ENCODE data around the gene SLC15A1.
A peak's percentile ranks its signal among the peaks of the same experiment; 100 is the strongest.

The SLC15A1 gene

GRCh38 chr13:98668155-98668554 lies 84.3 kb downstream of the SLC15A1 start:
- H3K79me2 ChIP-seq (ENCODE audit: control insufficient read depth, insufficient read depth, low read length), result no peaks in the 10 kb centered on the region
- no peak overlapping the region for H3K4me3 ChIP-seq (ENCODE audit: low read length)

GRCh38 chr13:98665638-98665995 lies 86.9 kb downstream of the SLC15A1 start:
- H3K18ac ChIP-seq (ENCODE audit: low read length), result no peak overlapping the region
- H2BK120ac ChIP-seq (ENCODE audit: low read depth, low read length), result no peak overlapping the region
- H3K4ac ChIP-seq (ENCODE audit: low read depth, low read length), result no peak overlapping the region
- no peak overlapping the region for H4K5ac ChIP-seq (ENCODE audit: low read length)
- no peaks in the 10 kb centered on the region for H3K27me3 ChIP-seq (ENCODE audit: insufficient read depth, low read length, poor library complexity)
- no peak overlapping the region for H4K8ac ChIP-seq (ENCODE audit: low read depth, low read length)
- no peak overlapping the region for H2AK5ac ChIP-seq (ENCODE audit: low read length)
- DNase-seq, result no peak
- H3K27ac ChIP-seq (ENCODE audit: low read depth, low read length), result no peak overlapping the region
- no peaks in the 10 kb centered on the region for H3K4me1 ChIP-seq (ENCODE audit: control insufficient read depth, low read depth, low read length)
- no peaks in the 10 kb centered on the region for H3K36me3 ChIP-seq (ENCODE audit: control insufficient read depth, insufficient read depth, low read length)
- H2BK15ac ChIP-seq (replicated peaks; ENCODE audit: low read depth), result no peak overlapping the region
- no peak overlapping the region for H3K4me2 ChIP-seq (ENCODE audit: low read length)
- H2BK5ac ChIP-seq (ENCODE audit: low read length), result no peak overlapping the region
- no peaks in the 10 kb centered on the region for H3K79me1 ChIP-seq (ENCODE audit: low read length)
- H3K23ac ChIP-seq (ENCODE audit: low read length), result no peak overlapping the region
- H3K9ac ChIP-seq (ENCODE audit: low read length), result no peak overlapping the region
- no peaks in the 10 kb centered on the region for H3K79me2 ChIP-seq (ENCODE audit: control insufficient read depth, insufficient read depth, low read length)
- no peak overlapping the region for H3K4me3 ChIP-seq (ENCODE audit: low read length)
- H3K56ac ChIP-seq (ENCODE audit: low read length), result no peak overlapping the region

More at GRCh38 chr13:98668155-98668554, 84.3 kb downstream of the SLC15A1 start:
- no peak for DNase-seq
- H3K4ac ChIP-seq (ENCODE audit: low read depth, low read length), result no peak overlapping the region
- no CpG with 5 or more reads among the region's 4 CpGs for WGBS (ENCODE audit: extremely low coverage, insufficient coverage, low lambda C conversion rate)
- no peak overlapping the region for H4K5ac ChIP-seq (ENCODE audit: low read length)
- no peak overlapping the region for H2BK120ac ChIP-seq (ENCODE audit: low read depth, low read length)
- H2AK5ac ChIP-seq (ENCODE audit: low read length), result no peak overlapping the region
- H3K18ac ChIP-seq (ENCODE audit: low read length), result no peak overlapping the region
- H3K4me1 ChIP-seq (ENCODE audit: control insufficient read depth, low read depth, low read length), result no peaks in the 10 kb centered on the region
- H3K27me3 ChIP-seq (ENCODE audit: insufficient read depth, low read length, poor library complexity), result no peaks in the 10 kb centered on the region
- no peak overlapping the region for H2BK5ac ChIP-seq (ENCODE audit: low read length)
- H3K79me1 ChIP-seq (ENCODE audit: low read length), result no peaks in the 10 kb centered on the region
- no peak overlapping the region for H4K8ac ChIP-seq (ENCODE audit: low read depth, low read length)
- H3K56ac ChIP-seq (ENCODE audit: low read length), result no peak overlapping the region
- H3K9ac ChIP-seq (ENCODE audit: low read length), result no peak overlapping the region
- no peak overlapping the region for H3K23ac ChIP-seq (ENCODE audit: low read length)
- H3K27ac ChIP-seq (ENCODE audit: low read depth, low read length), result no peak overlapping the region
- H2BK15ac ChIP-seq (replicated peaks; ENCODE audit: low read depth), result no peak overlapping the region
- no peaks in the 10 kb centered on the region for H3K36me3 ChIP-seq (ENCODE audit: control insufficient read depth, insufficient read depth, low read length)
- H3K4me2 ChIP-seq (ENCODE audit: low read length), result no peak overlapping the region

GRCh38 chr13:98664924-98665637 lies 87.4 kb downstream of the SLC15A1 start:
- Histone ChIP-seq H3K4ac (ENCODE audit: low read depth, low read length) (no peak overlapping the region), H3K79me1 (ENCODE audit: low read length) (no peaks in the 10 kb centered on the region), H2BK15ac (replicated peaks; ENCODE audit: low read depth) (no peak overlapping the region), H3K27ac (ENCODE audit: low read depth, low read length) (no peak overlapping the region), H3K4me3 (ENCODE audit: low read length) (no peak overlapping the region), H3K79me2 (ENCODE audit: control insufficient read depth, insufficient read depth, low read length) (no peaks in the 10 kb centered on the region), H3K18ac (ENCODE audit: low read length) (no peak overlapping the region), H4K5ac (ENCODE audit: low read length) (no peak overlapping the region), H2BK120ac (ENCODE audit: low read depth, low read length) (no peak overlapping the region), H3K23ac (ENCODE audit: low read length) (no peak overlapping the region), H4K8ac (ENCODE audit: low read depth, low read length) (no peak overlapping the region), H3K56ac (ENCODE audit: low read length) (no peak overlapping the region), H3K4me2 (ENCODE audit: low read length) (no peak overlapping the region), H3K36me3 (ENCODE audit: control insufficient read depth, insufficient read depth, low read length) (no peaks in the 10 kb centered on the region), H3K4me1 (ENCODE audit: control insufficient read depth, low read depth, low read length) (no peaks in the 10 kb centered on the region), H3K9ac (ENCODE audit: low read length) (no peak overlapping the region), H2AK5ac (ENCODE audit: low read length) (no peak overlapping the region), H2BK5ac (ENCODE audit: low read length) (no peak overlapping the region), H3K27me3 (ENCODE audit: insufficient read depth, low read length, poor library complexity) (no peaks in the 10 kb centered on the region)
- no CpG with 5 or more reads among the region's 3 CpGs for WGBS (ENCODE audit: extremely low coverage, insufficient coverage, low lambda C conversion rate)
- no peak for DNase-seq

GRCh38 chr13:98664510-98664909 lies 88.0 kb downstream of the SLC15A1 start:
- Histone ChIP-seq H3K4me2 (ENCODE audit: low read length) (no peak overlapping the region), H3K79me2 (ENCODE audit: control insufficient read depth, insufficient read depth, low read length) (no peaks in the 10 kb centered on the region), H2BK5ac (ENCODE audit: low read length) (no peak overlapping the region), H2BK15ac (replicated peaks; ENCODE audit: low read depth) (no peak overlapping the region), H3K9ac (ENCODE audit: low read length) (no peak overlapping the region), H3K56ac (ENCODE audit: low read length) (no peak overlapping the region), H3K18ac (ENCODE audit: low read length) (no peak overlapping the region), H3K4ac (ENCODE audit: low read depth, low read length) (no peak overlapping the region), H2AK5ac (ENCODE audit: low read length) (no peak overlapping the region), H4K8ac (ENCODE audit: low read depth, low read length) (no peak overlapping the region), H3K36me3 (ENCODE audit: control insufficient read depth, insufficient read depth, low read length) (no peaks in the 10 kb centered on the region), H2BK120ac (ENCODE audit: low read depth, low read length) (no peak overlapping the region), H4K5ac (ENCODE audit: low read length) (no peak overlapping the region), H3K4me3 (ENCODE audit: low read length) (no peak overlapping the region), H3K27ac (ENCODE audit: low read depth, low read length) (no peak overlapping the region), H3K23ac (ENCODE audit: low read length) (no peak overlapping the region), H3K27me3 (ENCODE audit: insufficient read depth, low read length, poor library complexity) (no peaks in the 10 kb centered on the region), H3K4me1 (ENCODE audit: control insufficient read depth, low read depth, low read length) (no peaks in the 10 kb centered on the region), H3K79me1 (ENCODE audit: low read length) (no peaks in the 10 kb centered on the region)
- DNase-seq, result no peak
- WGBS (ENCODE audit: extremely low coverage, insufficient coverage, low lambda C conversion rate), result no CpG with 5 or more reads among the region's 1 CpG

GRCh38 chr13:98664047-98664446 lies 88.4 kb downstream of the SLC15A1 start:
- no CpG with 5 or more reads among the region's 11 CpGs for WGBS (ENCODE audit: extremely low coverage, insufficient coverage, low lambda C conversion rate)
- Histone ChIP-seq H3K4me3 (ENCODE audit: low read length) (no peak overlapping the region), H3K27me3 (ENCODE audit: insufficient read depth, low read length, poor library complexity) (no peaks in the 10 kb centered on the region), H3K36me3 (ENCODE audit: control insufficient read depth, insufficient read depth, low read length) (no peaks in the 10 kb centered on the region), H3K27ac (ENCODE audit: low read depth, low read length) (no peak overlapping the region), H2BK120ac (ENCODE audit: low read depth, low read length) (no peak overlapping the region), H4K5ac (ENCODE audit: low read length) (no peak overlapping the region), H3K79me2 (ENCODE audit: control insufficient read depth, insufficient read depth, low read length) (no peaks in the 10 kb centered on the region), H2BK5ac (ENCODE audit: low read length) (no peak overlapping the region), H3K4ac (ENCODE audit: low read depth, low read length) (no peak overlapping the region), H3K4me1 (ENCODE audit: control insufficient read depth, low read depth, low read length) (no peaks in the 10 kb centered on the region), H3K23ac (ENCODE audit: low read length) (no peak overlapping the region), H2BK15ac (replicated peaks; ENCODE audit: low read depth) (no peak overlapping the region), H4K8ac (ENCODE audit: low read depth, low read length) (no peak overlapping the region), H3K4me2 (ENCODE audit: low read length) (no peak overlapping the region), H2AK5ac (ENCODE audit: low read length) (no peak overlapping the region), H3K79me1 (ENCODE audit: low read length) (no peaks in the 10 kb centered on the region), H3K18ac (ENCODE audit: low read length) (no peak overlapping the region), H3K56ac (ENCODE audit: low read length) (no peak overlapping the region), H3K9ac (ENCODE audit: low read length) (no peak overlapping the region)
- DNase-seq, result peak; percentile 24

GRCh38 chr13:98658131-98658530 lies 94.3 kb downstream of the SLC15A1 start:
- H4K5ac ChIP-seq (ENCODE audit: low read length), result no peak overlapping the region
- H2AK5ac ChIP-seq (ENCODE audit: low read length), result no peak overlapping the region
- H3K4me2 ChIP-seq (ENCODE audit: low read length), result no peak overlapping the region
- H3K18ac ChIP-seq (ENCODE audit: low read length), result no peak overlapping the region
- H3K79me1 ChIP-seq (ENCODE audit: low read length), result no peaks in the 10 kb centered on the region
- H3K9ac ChIP-seq (ENCODE audit: low read length), result no peak overlapping the region
- no peak overlapping the region for H2BK120ac ChIP-seq (ENCODE audit: low read depth, low read length)
- no peaks in the 10 kb centered on the region for H3K27me3 ChIP-seq (ENCODE audit: insufficient read depth, low read length, poor library complexity)
- no peaks in the 10 kb centered on the region for H3K79me2 ChIP-seq (ENCODE audit: control insufficient read depth, insufficient read depth, low read length)
- no peak overlapping the region for H3K4me3 ChIP-seq (ENCODE audit: low read length)
- H4K8ac ChIP-seq (ENCODE audit: low read depth, low read length), result no peak overlapping the region
- no peak overlapping the region for H3K23ac ChIP-seq (ENCODE audit: low read length)
- no peak overlapping the region for H3K4ac ChIP-seq (ENCODE audit: low read depth, low read length)
- H3K56ac ChIP-seq (ENCODE audit: low read length), result no peak overlapping the region
- no peak overlapping the region for H2BK5ac ChIP-seq (ENCODE audit: low read length)
- DNase-seq, result no peak
- no peak overlapping the region for H2BK15ac ChIP-seq (replicated peaks; ENCODE audit: low read depth)
- no peaks in the 10 kb centered on the region for H3K36me3 ChIP-seq (ENCODE audit: control insufficient read depth, insufficient read depth, low read length)
- no CpG with 5 or more reads among the region's 5 CpGs for WGBS (ENCODE audit: extremely low coverage, insufficient coverage, low lambda C conversion rate)
- no peaks in the 10 kb centered on the region for H3K4me1 ChIP-seq (ENCODE audit: control insufficient read depth, low read depth, low read length)
- no peak overlapping the region for H3K27ac ChIP-seq (ENCODE audit: low read depth, low read length)
